ENCODE data around the gene PSMC3IP.
A peak's percentile ranks its signal among the peaks of the same experiment; 100 is the strongest.

The PSMC3IP gene

GRCh38 chr17:42538482-42538881 lies 39.0 kb downstream of the PSMC3IP start:
- Histone ChIP-seq H3K27me3 (ENCODE audit: control insufficient read depth, low read length) (peaks cover under 1% of the 10 kb centered on the region; the same call in 1 of the 2 replicates), H3K9me2 (replicated peaks; ENCODE audit: control insufficient read depth, low read length) (no peaks in the 10 kb centered on the region), H3K4me1 (ENCODE audit: control insufficient read depth, low read length) (peaks cover 20% of the 10 kb centered on the region), H3K4me2 (ENCODE audit: low read length) (no peak overlapping the region), H3K27ac (ENCODE audit: low read depth, low read length) (no peak overlapping the region), H3F3A (ENCODE audit: control insufficient read depth, insufficient read depth) (peaks cover 2% of the 10 kb centered on the region; the same call in 1 of the 2 replicates), H4K20me1 (ENCODE audit: control insufficient read depth, insufficient read depth, low read depth, low read length) (peaks cover 10% of the 10 kb centered on the region), H3K79me2 (ENCODE audit: control insufficient read depth, low read length) (peaks cover 11% of the 10 kb centered on the region), H3K4me3 (ENCODE audit: low read length) (no peak overlapping the region), H3K9me3 (ENCODE audit: control insufficient read depth, insufficient read depth, low read length) (no peaks in the 10 kb centered on the region), H3K36me3 (ENCODE audit: control insufficient read depth, low read length) (peaks cover 12% of the 10 kb centered on the region; the same call in 1 of the 2 replicates)
- TF ChIP-seq EZH2phosphoT487 (IDR thresholded peaks at IDR 0.05; ENCODE audit: borderline replicate concordance, low read length), result no peak
- no peak for TF ChIP-seq CTCF (IDR thresholded peaks at IDR 0.05; ENCODE audit: low read depth, low read length, poor library complexity, severe bottlenecking)

GRCh38 chr17:42537826-42538451 lies 39.6 kb downstream of the PSMC3IP start:
- H3F3A ChIP-seq (ENCODE audit: control insufficient read depth, insufficient read depth), result peaks cover 5% of the 10 kb centered on the region; the same call in 1 of the 2 replicates
- TF ChIP-seq EZH2phosphoT487 (IDR thresholded peaks at IDR 0.05; ENCODE audit: borderline replicate concordance, low read length) (no peak), CTCF (IDR thresholded peaks at IDR 0.05; ENCODE audit: low read depth, low read length, poor library complexity, severe bottlenecking) (no peak)
- no peak overlapping the region for H3K4me2 ChIP-seq (ENCODE audit: low read length)
- peaks cover 24% of the 10 kb centered on the region for H3K4me1 ChIP-seq (ENCODE audit: control insufficient read depth, low read length)
- peaks cover 10% of the 10 kb centered on the region for H4K20me1 ChIP-seq (ENCODE audit: control insufficient read depth, insufficient read depth, low read depth, low read length)
- H3K36me3 ChIP-seq (ENCODE audit: control insufficient read depth, low read length), result peaks cover 12% of the 10 kb centered on the region; the same call in 1 of the 2 replicates
- H3K27ac ChIP-seq (ENCODE audit: low read depth, low read length), result no peak overlapping the region
- H3K9me3 ChIP-seq (ENCODE audit: control insufficient read depth, insufficient read depth, low read length), result no peaks in the 10 kb centered on the region
- H3K79me2 ChIP-seq (ENCODE audit: control insufficient read depth, low read length), result peaks cover 11% of the 10 kb centered on the region
- peaks cover 3% of the 10 kb centered on the region; the same call in 1 of the 2 replicates for H3K27me3 ChIP-seq (ENCODE audit: control insufficient read depth, low read length)
- no peaks in the 10 kb centered on the region for H3K9me2 ChIP-seq (replicated peaks; ENCODE audit: control insufficient read depth, low read length)
- no peak overlapping the region for H3K4me3 ChIP-seq (ENCODE audit: low read length)

- Histone ChIP-seq H3K36me3 (ENCODE audit: control insufficient read depth, low read length) (peaks cover 12% of the 10 kb centered on the region; the same call in 1 of the 2 replicates), H4K20me1 (ENCODE audit: control insufficient read depth, insufficient read depth, low read depth, low read length) (peaks cover 10% of the 10 kb centered on the region), H3F3A (ENCODE audit: control insufficient read depth, insufficient read depth) (peaks cover 5% of the 10 kb centered on the region; the same call in 1 of the 2 replicates), H3K4me3 (ENCODE audit: low read length) (peak overlapping the region; percentile 72), H3K9me3 (ENCODE audit: control insufficient read depth, insufficient read depth, low read length) (no peaks in the 10 kb centered on the region), H3K9me2 (replicated peaks; ENCODE audit: control insufficient read depth, low read length) (no peaks in the 10 kb centered on the region), H3K4me1 (ENCODE audit: control insufficient read depth, low read length) (peaks cover 26% of the 10 kb centered on the region), H3K27ac (ENCODE audit: low read depth, low read length) (0 out of 2 replicates have a peak overlapping the region, but pooled peaks have one; percentile 0), H3K27me3 (ENCODE audit: control insufficient read depth, low read length) (peaks cover 3% of the 10 kb centered on the region; the same call in 1 of the 2 replicates), H3K4me2 (ENCODE audit: low read length) (peak overlapping the region; percentile 83), H3K79me2 (ENCODE audit: control insufficient read depth, low read length) (peaks cover 11% of the 10 kb centered on the region)
- no peak for TF ChIP-seq CTCF (IDR thresholded peaks at IDR 0.05; ENCODE audit: low read depth, low read length, poor library complexity, severe bottlenecking)
- TF ChIP-seq EZH2phosphoT487 (IDR thresholded peaks at IDR 0.05; ENCODE audit: borderline replicate concordance, low read length), result no peak
Observed at GRCh38 chr17:42537156-42537805, 40.2 kb downstream of the PSMC3IP start.

Measured in DOHH2 (cell line).